A673 (cell line): ENCODE results near the gene BCL2L2.
A peak's percentile ranks its signal among the peaks of the same experiment; 100 is the strongest.

Experiments used
- EZH2 ChIP-seq: fragments of 200-600 bp; sonication (generic); IDR thresholded peaks from 2 replicates; pipeline ENCODE4 v1.6.1; 2017; ENCODE audit warnings: borderline replicate concordance, low read depth, mild to moderate bottlenecking, mixed read lengths, antibody characterized with exemption, low read length; ENCODE audit not compliant: poor library complexity, severe bottlenecking
- TF ChIP-seq, protein P1 (sequence below): fragments of 300-800, 200-600 bp; sonication (generic); conservative IDR thresholded peaks from 2 replicates; pipeline ENCODE4 v1.5.1; 2017; ENCODE audit warnings: low read depth, mild to moderate bottlenecking, antibody characterized with exemption, low read length, moderate library complexity, mixed read lengths

DNA sequence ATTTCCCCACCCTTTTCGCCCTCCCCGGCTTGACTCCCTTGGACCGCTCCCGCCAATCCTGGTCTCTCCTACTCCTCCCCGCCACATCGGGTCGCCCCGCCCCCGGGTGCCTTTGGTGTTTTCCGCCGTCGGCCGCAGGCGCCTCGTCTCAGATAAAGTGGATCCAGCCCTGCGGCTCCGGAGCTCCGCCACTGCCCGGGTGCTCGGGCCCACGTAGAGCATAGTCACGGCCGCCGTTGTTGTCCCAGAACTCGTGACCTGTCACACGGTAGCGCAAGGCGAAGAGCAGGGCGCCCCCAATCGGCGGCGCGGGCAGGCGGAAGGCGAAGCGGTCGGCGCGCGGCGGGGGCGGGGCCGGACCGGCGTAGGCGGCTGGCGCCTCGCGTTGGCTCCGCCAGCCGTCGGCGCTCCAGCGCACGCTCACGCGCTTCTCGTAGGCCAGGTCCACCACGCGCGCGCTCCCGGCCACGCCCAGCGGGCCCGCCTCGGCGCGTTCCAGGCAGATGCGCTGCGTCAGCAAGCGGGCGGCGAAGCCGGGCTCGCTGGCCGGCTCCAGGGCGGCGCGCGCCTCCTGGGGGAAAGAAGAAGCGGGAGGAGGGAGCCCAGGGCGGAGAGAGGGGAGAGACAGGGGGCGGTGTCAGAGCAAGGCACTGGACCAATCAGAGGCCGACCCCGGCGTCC is 5.2 kb upstream of the BCL2L2 start:
- TF ChIP-seq, protein P1, sequence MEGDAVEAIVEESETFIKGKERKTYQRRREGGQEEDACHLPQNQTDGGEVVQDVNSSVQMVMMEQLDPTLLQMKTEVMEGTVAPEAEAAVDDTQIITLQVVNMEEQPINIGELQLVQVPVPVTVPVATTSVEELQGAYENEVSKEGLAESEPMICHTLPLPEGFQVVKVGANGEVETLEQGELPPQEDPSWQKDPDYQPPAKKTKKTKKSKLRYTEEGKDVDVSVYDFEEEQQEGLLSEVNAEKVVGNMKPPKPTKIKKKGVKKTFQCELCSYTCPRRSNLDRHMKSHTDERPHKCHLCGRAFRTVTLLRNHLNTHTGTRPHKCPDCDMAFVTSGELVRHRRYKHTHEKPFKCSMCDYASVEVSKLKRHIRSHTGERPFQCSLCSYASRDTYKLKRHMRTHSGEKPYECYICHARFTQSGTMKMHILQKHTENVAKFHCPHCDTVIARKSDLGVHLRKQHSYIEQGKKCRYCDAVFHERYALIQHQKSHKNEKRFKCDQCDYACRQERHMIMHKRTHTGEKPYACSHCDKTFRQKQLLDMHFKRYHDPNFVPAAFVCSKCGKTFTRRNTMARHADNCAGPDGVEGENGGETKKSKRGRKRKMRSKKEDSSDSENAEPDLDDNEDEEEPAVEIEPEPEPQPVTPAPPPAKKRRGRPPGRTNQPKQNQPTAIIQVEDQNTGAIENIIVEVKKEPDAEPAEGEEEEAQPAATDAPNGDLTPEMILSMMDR, result peak; percentile 71
- TF ChIP-seq EZH2, result no peak
